Activated CD8-positive, alpha-beta memory T cell treated with anti-CD3 and anti-CD28 coated beads, Interleukin-2, amount 10 ng/mL, durations not matched to agents 7 days and 5 days (primary cell): ENCODE measurements around the gene ZFY. TPM values are rescaled to one million over a fixed set of nuclear protein-coding genes. Genes with fewer than 3 reads are reported as not detected.

Experiments used
- ATAC-seq: fragments of 150-1000 bp; cut with Tn5 transposase; one replicate; pipeline ENCODE4 v1.10.0; 2021; ENCODE audit warnings: moderate library complexity
- CTCF ChIA-PET: fragments of 350-600 bp; sonication (Branson Sonifier 250); formaldehyde crosslinking; loops from one replicate; lab custom pipeline; 2021; ENCODE audit warnings: antibody characterized with exemption; lab: Charles Lee
- DNase-seq: peaks from one replicate; pipeline ENCODE4 v3.0.0-alpha.2; 2020
- H3K27ac Mint-ChIP-seq: one replicate; pipeline ENCODE4 v1.8.0; 2021; ENCODE audit warnings: mild to moderate bottlenecking, mixed read lengths
- H3K27me3 Mint-ChIP-seq: one replicate; pipeline ENCODE4 v1.8.0; 2021; ENCODE audit warnings: mixed read lengths
- H3K36me3 Mint-ChIP-seq: one replicate; pipeline ENCODE4 v1.8.0; 2021; ENCODE audit warnings: mild to moderate bottlenecking, mixed read lengths
- H3K4me1 Mint-ChIP-seq: one replicate; pipeline ENCODE4 v1.8.0; 2021; ENCODE audit warnings: mixed read lengths
- H3K4me3 Mint-ChIP-seq: one replicate; pipeline ENCODE4 v1.8.0; 2021; ENCODE audit warnings: mild to moderate bottlenecking, moderate library complexity, mixed read lengths
- H3K9me3 Mint-ChIP-seq: one replicate; pipeline ENCODE4 v1.8.0; 2022; ENCODE audit warnings: low read depth, mixed read lengths
- total RNA-seq, 2 experiments: library from RNA; stranded (reverse); gene quantifications; one replicate each; pipeline ENCODE4 v1.2.3, GENCODE V29; 2021

ZFY gene
- total RNA-seq = 10 to 100 TPM; 14.3 to 14.6 TPM

DNA sequence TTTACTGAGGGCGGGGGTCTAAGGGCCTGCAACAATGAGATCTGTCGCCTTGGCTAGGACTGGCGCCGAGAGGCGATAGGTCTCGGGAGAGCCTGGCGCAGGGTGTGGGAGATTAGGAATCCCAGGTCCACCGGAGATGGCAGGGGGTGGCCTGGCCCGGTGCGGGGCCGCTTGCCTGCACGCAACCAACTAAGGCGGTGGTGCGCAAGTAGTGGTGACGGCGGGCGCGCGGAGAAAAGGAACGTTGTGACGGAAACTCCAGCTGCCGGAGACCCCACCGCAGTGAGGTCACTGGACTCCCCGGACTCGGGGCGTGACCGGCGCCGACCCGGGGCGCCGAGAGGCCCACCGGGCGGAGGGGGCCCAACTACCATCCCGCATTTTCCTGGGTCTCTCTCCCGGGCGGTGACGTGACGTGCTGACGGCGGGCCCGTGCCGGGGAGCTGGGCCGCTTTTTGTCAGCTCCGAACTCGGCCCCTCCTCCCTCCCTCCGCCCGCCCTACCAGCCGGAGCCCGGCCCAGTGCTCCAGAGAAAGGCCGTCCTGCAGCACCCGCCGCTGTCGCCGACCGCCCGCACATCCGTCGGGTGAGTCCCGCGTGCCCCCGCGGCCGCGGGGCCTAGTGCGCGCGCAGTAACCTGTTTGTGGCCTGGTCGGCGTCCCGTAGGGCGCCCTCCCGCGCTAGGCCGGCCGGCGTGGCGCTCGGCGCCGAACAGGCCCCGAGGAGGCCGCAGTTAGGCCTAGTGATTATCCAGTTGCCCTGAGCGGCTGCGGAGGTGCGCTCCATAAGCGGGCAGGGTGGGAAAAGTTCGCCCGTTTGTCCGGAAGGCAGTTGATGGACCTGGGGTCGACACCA is at the start of gene ZFY:
ZFY (plus strand) TSS at position 521 of the 855 bp plus-strand sequence. CDS start 18,556 bp downstream, outside the sequence.
- ATAC-seq (peak; percentile 68), DNase-seq (peak; percentile 76)
- Mint-ChIP-seq H3K27ac (peak within 1 kb of the TSS; percentile 98), H3K4me1 (peaks cover 23% of the 10 kb centered on the region), H3K4me3 (peak within 1 kb of the TSS; percentile 85), H3K27me3 (no peaks in the 10 kb centered on the region), H3K9me3 (no peaks in the 10 kb centered on the region), H3K36me3 (peaks cover 8% of the 10 kb centered on the region)
- CTCF ChIA-PET = no interaction called here

DNA sequence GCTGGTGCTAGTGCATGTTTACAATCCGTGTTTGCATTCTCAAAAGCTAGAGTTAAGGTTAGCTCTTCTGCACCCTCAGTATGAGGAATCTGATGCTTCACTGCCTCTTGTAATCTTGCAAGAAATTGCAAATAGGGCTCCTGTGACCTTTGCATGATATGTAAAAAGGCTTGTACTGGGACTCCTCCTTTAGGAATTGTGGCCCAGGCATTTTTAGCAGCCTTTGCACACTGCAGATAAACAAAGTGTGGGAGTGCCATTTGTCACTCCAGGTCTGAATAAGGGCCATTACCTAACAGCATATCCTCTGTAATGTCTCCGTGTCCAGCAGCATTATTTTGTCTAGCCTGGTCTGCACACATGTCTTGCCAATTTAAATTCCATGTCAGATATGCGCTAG is 49.3 kb upstream of the ZFY start:
- ATAC-seq (no peak), DNase-seq (no peak)
- Mint-ChIP-seq H3K27ac (no peak overlapping the region), H3K4me1 (peaks cover 22% of the 10 kb centered on the region), H3K9me3 (no peaks in the 10 kb centered on the region), H3K36me3 (peaks cover 12% of the 10 kb centered on the region), H3K27me3 (no peaks in the 10 kb centered on the region), H3K4me3 (no peak overlapping the region)
- CTCF ChIA-PET = no interaction called here

DNA sequence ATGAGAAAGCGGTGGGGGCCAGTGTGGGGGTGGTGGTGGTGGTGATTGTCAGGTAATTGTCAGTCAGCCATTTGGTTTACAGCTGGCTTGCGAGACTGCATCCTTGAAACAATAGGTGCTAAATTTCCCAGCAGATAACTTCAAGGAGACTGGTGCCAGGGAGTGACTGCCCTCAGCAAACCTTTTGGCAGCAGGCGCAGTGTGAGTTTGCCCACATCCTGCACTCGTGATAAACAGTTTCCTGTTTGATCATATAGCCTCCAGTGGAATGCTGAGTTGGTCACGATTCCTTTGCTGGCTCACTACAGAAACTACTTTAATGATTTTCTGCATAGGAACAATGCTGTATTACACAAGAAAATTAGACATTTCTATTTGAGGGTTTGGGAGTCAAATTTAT is 47.8 kb upstream of the ZFY start:
- peak overlapping the region; percentile 16 for H3K4me3 Mint-ChIP-seq
- H3K27ac Mint-ChIP-seq = peak overlapping the region; percentile 81
- peaks cover 9% of the 10 kb centered on the region for H3K36me3 Mint-ChIP-seq
- no peaks in the 10 kb centered on the region for H3K9me3 Mint-ChIP-seq
- DNase-seq = peak; percentile 62
- CTCF ChIA-PET = no interaction called here
- peaks cover 22% of the 10 kb centered on the region for H3K4me1 Mint-ChIP-seq
- ATAC-seq = peak; percentile 50
- H3K27me3 Mint-ChIP-seq = no peaks in the 10 kb centered on the region

DNA sequence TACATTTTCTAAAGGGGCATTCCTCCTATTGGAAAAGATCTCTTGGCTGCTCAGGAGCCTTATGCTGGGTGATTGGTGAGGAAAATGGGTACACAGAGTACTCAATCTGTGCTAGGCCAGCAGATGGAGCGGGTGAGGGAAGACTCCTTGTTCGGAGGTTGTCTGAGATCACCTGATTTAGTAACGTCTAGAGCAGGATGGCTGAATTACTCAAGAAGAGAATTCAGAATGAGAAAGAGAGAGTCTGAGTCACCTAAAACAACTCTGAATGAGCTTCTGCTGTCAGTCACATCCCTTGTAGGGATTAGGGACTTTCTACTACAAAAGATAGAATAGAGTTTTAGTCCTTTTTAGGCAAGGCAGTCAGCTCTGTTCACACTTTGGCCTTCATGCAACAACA is 47.2 kb upstream of the ZFY start:
- H3K36me3 Mint-ChIP-seq = peaks cover 9% of the 10 kb centered on the region
- peak overlapping the region; percentile 16 for H3K4me3 Mint-ChIP-seq
- H3K27me3 Mint-ChIP-seq = no peaks in the 10 kb centered on the region
- peak; percentile 51 for DNase-seq
- peak overlapping the region; percentile 81 for H3K27ac Mint-ChIP-seq
- CTCF ChIA-PET = no interaction called here
- ATAC-seq = peak; percentile 91
- no peaks in the 10 kb centered on the region for H3K9me3 Mint-ChIP-seq
- peaks cover 22% of the 10 kb centered on the region for H3K4me1 Mint-ChIP-seq

DNA sequence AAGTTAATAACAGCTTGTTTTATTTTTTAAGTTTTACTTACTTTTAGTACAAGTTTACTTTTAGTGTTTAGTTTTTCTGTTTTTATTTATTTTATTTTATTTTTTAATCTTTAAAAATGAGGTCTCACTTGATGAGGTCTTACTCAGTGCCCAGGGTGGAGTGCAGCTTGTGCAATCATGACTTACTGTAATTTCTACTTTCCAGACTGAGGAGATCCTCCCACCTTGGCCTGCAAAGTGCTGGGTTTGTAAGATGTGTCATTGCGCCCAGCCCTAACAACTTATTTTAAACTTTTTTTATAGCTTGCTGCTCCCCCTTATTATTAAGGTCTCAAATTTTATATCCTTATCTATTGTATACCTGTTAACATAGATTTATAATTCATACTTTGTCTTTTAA is 41.7 kb upstream of the ZFY start:
- CTCF ChIA-PET = no interaction called here
- Mint-ChIP-seq H3K4me3 (no peak overlapping the region), H3K27ac (no peak overlapping the region), H3K36me3 (no peaks in the 10 kb centered on the region), H3K4me1 (peaks cover 4% of the 10 kb centered on the region), H3K27me3 (no peaks in the 10 kb centered on the region), H3K9me3 (no peaks in the 10 kb centered on the region)
- ATAC-seq = no peak
- no peak for DNase-seq

DNA sequence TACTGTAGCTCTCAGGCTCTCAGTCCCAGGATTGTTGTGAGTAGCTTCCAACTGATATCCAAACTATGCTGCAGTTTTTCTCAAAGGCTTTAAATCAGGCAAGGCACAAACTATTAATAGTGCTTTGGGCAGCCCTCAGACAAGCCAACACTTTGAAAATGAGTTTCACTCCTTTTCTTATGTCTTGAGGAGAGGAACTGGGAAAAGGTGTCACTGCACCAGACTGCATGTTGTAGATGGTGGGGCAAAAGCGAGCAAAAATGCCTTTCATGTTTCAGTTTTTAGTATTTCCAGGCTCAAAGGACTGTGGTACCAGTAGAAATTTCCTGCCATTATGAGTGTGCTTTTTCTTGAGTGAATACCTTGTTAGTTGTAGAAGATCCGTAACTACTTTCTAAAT is 39.1 kb upstream of the ZFY start:
- ATAC-seq (no peak), DNase-seq (no peak)
- Mint-ChIP-seq H3K9me3 (no peaks in the 10 kb centered on the region), H3K4me3 (no peak overlapping the region), H3K27me3 (no peaks in the 10 kb centered on the region), H3K36me3 (peaks cover 4% of the 10 kb centered on the region), H3K27ac (no peak overlapping the region), H3K4me1 (no peaks in the 10 kb centered on the region)
- CTCF ChIA-PET = no interaction called here

DNA sequence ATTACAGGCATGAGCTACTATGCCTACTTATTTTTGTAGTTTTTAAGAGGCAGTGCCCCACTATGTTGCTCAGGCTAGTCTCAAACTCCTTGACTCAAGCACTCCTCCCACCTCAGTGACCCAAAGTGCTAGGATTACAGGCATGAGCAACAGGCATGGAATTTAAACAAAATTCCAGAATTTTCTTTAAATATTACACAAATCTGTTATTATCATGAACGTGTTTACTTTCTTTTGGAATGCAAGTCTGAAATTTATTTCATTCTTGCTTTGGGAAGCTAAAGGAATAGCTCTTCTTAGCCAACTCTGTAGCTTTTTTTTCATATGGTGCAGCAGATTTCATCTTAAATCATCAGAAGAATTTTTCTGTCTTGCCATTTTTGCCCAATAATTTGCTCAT is 27.8 kb upstream of the ZFY start:
- CTCF ChIA-PET = no interaction called here

DNA sequence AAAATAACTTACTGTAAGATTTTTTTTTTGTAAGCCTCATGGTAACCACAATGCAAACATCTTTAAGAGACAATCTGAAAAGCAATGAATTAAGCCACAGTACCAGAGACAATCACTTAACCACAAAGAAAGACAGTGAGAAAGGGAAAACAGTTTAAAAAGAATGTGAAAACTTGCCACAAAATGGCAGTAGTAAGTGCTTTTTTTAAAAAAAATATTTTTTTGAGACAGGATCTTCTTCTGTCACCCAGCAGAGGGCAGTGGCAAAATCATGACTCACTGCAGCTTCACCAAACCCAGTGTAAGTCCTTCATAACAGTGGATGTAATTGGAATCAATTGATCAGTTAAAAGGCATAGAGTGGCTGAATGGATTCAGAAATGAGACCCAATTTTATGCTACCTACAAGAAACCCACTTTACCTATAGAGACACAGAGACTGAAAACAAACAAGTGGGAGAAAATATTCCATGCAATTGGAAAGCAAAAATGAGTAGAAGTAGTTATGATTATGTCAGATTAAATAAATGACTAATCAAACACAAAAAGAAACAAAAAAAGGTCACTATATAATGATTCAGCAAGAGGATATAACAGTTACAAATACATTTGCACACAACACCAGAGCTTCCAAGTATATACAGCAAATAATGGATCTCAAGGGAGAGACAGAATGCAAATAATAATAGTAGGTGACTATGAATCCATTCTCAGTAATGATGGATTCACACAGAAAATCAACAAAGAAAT is 21.9 kb upstream of the ZFY start:
- peak overlapping the region; percentile 32 for H3K27ac Mint-ChIP-seq

More for the DNA sequence above, 27.8 kb upstream of the ZFY start:
- Mint-ChIP-seq H3K4me3 (no peak overlapping the region), H3K4me1 (peaks cover 1% of the 10 kb centered on the region), H3K36me3 (peaks cover 2% of the 10 kb centered on the region), H3K27me3 (no peaks in the 10 kb centered on the region), H3K9me3 (no peaks in the 10 kb centered on the region), H3K27ac (no peak overlapping the region)
- ATAC-seq = no peak
- no peak for DNase-seq

DNA sequence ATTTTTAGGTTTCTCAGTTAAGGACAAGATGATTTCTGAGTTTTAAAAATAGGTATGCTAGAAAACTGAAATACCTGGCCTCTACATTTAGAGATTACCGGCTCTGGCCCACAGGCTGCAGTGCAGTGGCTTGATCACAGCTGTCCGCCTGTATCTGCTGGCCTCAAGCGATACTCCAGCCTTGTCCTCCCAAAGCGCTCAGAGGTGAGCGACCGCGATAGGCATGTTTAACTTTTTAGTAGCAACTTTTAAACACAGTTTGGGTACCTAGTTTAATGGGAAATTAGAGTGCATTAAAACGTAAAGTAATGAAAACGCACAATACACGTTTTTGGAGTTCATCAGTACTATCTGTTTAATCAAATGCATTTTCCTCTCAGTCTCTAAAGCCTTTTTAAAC is 1.1 kb upstream of the ZFY start:
- no peaks in the 10 kb centered on the region for H3K27me3 Mint-ChIP-seq
- CTCF ChIA-PET = no interaction called here
- no peaks in the 10 kb centered on the region for H3K9me3 Mint-ChIP-seq
- DNase-seq = no peak
- H3K27ac Mint-ChIP-seq = no peak overlapping the region
- peaks cover 18% of the 10 kb centered on the region for H3K4me1 Mint-ChIP-seq
- peaks cover 6% of the 10 kb centered on the region for H3K36me3 Mint-ChIP-seq
- no peak for ATAC-seq
- peak overlapping the region; percentile 85 for H3K4me3 Mint-ChIP-seq

More for the DNA sequence above, 21.9 kb upstream of the ZFY start:
- no peak overlapping the region for H3K4me3 Mint-ChIP-seq
- peaks cover 3% of the 10 kb centered on the region for H3K36me3 Mint-ChIP-seq
- no peaks in the 10 kb centered on the region for H3K27me3 Mint-ChIP-seq
- ATAC-seq = peak; percentile 76
- H3K9me3 Mint-ChIP-seq = no peaks in the 10 kb centered on the region
- CTCF ChIA-PET = interaction anchor here (1.3 kb wide), 1 partner anchor 23 kb away, joined by 3 read pairs; no protein-coding TSS in a partner anchor
- DNase-seq = peak; percentile 56
- H3K4me1 Mint-ChIP-seq = peaks cover 10% of the 10 kb centered on the region

DNA sequence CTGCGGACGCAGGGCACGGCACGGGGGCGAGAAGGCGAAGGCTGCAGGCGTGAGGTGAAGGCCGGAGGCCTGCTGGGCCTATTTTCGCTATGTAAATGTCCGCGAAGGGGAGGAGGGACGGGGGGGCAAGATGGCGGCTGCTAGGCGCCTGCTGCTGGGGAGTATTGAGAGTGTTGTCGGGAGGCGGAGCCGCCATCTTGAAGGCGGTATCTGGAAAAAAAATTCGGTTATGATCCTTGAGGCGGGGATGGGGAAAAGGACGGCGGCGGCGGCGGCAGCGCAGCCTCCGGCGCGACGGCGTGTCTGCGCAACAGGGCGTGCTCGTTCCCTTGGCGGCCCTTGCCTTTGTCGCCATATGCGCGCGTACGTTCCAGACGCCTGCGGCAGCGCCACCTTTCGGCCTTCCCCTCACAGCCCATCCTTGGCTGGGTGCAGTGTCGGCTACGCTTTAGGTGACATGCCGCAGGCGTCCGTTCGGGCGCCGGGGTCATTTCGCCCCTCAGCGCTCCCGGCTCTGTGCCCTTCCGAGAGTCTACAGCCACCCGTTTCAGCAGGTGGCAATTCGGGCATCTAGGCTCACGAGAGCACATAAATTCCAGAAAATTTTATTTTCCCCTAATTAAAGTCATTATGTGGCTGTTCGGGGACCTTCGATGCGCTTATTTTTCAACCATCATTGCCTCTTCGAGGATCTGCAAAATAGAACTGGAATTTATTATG is 695 bp downstream of the ZFY start:
- CTCF ChIA-PET = interaction anchor here (0.8 to 1.6 kb wide), 3 partner anchors 11 to 24 kb away, joined by 3 to 5 read pairs (median 3); no protein-coding TSS in a partner anchor
- ATAC-seq (peak; percentile 85), DNase-seq (peak; percentile 91)
- Mint-ChIP-seq H3K36me3 (peaks cover 10% of the 10 kb centered on the region), H3K4me3 (peak overlapping the region; percentile 85), H3K27me3 (no peaks in the 10 kb centered on the region), H3K4me1 (peaks cover 26% of the 10 kb centered on the region), H3K9me3 (no peaks in the 10 kb centered on the region), H3K27ac (peak overlapping the region; percentile 98)

DNA sequence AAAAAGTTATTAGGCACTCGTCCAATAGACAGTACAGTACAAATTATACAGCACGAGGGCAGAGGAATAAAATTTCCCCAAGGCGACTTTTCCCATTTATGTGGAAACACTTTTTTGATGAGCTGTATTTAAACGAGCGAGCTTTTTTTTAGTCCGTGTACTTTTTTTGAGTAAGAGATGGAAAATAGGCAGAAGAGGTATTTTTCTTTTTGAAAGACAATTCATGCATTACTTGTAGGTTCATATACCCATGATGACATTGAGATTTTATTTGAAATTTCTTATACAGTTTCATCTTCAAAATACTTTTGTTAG is 1.2 kb downstream of the ZFY start:
- ATAC-seq (no peak), DNase-seq (no peak)
- peak overlapping the region; percentile 85 for H3K4me3 Mint-ChIP-seq
- peaks cover 26% of the 10 kb centered on the region for H3K4me1 Mint-ChIP-seq
- H3K36me3 Mint-ChIP-seq = peaks cover 10% of the 10 kb centered on the region
- CTCF ChIA-PET = interaction anchor here (0.8 to 1.6 kb wide), 3 partner anchors 10 to 24 kb away, joined by 3 to 5 read pairs (median 3); no protein-coding TSS in a partner anchor
- no peaks in the 10 kb centered on the region for H3K9me3 Mint-ChIP-seq
- H3K27ac Mint-ChIP-seq = peak overlapping the region; percentile 98
- no peaks in the 10 kb centered on the region for H3K27me3 Mint-ChIP-seq

DNA sequence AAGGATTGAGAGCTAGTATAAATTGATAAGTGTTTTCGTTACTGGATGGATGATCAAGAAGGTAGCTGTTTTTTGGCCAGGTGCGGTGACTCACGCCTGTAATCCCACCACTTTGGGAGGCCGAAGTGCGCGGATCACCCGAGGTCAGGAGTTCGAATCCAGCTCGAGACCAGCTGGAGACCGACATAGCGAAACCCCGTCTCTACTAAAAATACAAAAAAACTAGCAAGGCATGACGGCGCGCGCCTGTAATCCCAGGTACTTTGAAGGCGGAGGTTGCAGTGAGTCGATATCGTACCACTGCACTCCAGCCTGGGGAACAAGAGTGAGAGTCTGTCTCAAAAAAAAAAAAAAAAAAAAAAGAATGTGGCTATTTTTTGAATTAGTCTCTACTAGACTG is 2.0 kb downstream of the ZFY start:
- H3K4me3 Mint-ChIP-seq = peak overlapping the region; percentile 85
- no peak for DNase-seq
- peak overlapping the region; percentile 98 for H3K27ac Mint-ChIP-seq
- no peaks in the 10 kb centered on the region for H3K9me3 Mint-ChIP-seq
- H3K4me1 Mint-ChIP-seq = peaks cover 29% of the 10 kb centered on the region
- H3K36me3 Mint-ChIP-seq = peaks cover 13% of the 10 kb centered on the region
- H3K27me3 Mint-ChIP-seq = no peaks in the 10 kb centered on the region
- ATAC-seq = no peak
- CTCF ChIA-PET = interaction anchor here (1.5 to 1.6 kb wide), 2 partner anchors 9 to 25 kb away, joined by 3 to 5 read pairs; no protein-coding TSS in a partner anchor
